Activated T-helper 1 cell treated with Interleukin-2 at 50 U/mL for 16 hours (primary cell): Measurements from ENCODE around the gene ZNF780B.
"Not testable (repeated sequence)": the region's sequence is repeated elsewhere in the genome, so short reads cannot be mapped to it uniquely, and the experiment has no call there.

Source experiments
- DNase-seq: peaks from one replicate; pipeline ENCODE4 v3.0.0-alpha.2; 2020; ENCODE audit warnings: low read depth

ZNF780B gene

GRCh38 chr19:40055832-40056504, at the start of gene ZNF780B:
ZNF780B (minus strand) TSS chr19:40056231; CDS start chr19:40050332, 5,899 bp downstream.
- peak; percentile 48 for DNase-seq

GRCh38 chr19:40104754-40105153, 48.7 kb upstream of the ZNF780B start:
- DNase-seq, result no peak

DNA sequence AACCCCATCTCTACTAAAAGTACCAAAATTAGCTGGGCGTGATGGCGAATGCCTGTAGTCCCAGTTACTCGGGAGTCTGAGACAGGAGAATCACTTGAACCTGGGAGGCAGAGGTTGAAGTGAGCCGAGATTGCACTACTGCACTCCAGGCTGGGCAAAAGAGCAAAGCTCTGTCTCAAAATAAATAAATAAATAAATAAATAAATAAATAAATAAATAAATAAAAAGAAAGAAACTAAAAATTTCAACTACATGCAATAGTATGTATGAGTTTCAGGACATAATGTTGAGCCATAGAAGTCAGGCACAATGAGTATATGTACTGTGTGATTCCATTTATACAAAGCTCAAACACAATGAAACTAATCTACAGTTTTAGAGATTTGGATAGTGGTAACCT, 47.6 kb upstream of the ZNF780B start:
- no peak for DNase-seq

DNA sequence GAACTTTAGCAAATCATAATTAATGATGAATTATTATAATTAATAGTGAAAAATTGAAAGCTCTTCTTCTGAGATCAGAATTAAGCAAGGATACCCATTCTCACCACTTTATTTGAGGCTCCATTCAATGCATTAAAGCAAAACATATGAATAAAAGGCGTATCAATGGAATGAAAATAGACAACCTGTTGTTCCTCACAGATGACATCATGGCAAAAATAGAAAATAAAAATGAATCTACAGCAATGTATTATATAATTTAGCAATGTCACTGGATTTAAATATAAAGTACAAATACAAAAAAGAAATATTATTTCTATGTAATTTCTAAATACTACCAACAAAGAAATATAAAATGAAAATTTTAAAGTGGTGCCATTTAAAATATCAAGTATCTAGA, 45.8 kb upstream of the ZNF780B start:
- DNase-seq, result no peak

DNA sequence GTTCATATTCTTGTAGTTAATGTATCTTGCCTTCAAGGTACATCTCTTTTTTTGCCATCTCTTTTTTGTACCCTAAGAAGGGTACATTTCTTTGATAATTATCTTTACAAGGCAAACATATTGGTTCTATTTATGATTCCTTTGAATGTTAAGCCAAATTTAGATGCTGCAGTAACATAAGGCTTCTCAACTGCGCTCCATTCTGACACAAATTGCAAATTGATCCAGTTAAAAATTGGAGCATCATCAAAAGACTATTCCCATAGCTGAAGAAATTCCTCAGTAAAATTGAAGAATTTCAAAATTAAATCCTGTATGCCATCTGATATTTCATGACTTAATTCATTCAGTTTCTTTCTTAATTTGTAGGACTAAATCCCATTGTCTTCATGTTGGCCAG, 37.4 kb upstream of the ZNF780B start:
- DNase-seq, result no peak

DNA sequence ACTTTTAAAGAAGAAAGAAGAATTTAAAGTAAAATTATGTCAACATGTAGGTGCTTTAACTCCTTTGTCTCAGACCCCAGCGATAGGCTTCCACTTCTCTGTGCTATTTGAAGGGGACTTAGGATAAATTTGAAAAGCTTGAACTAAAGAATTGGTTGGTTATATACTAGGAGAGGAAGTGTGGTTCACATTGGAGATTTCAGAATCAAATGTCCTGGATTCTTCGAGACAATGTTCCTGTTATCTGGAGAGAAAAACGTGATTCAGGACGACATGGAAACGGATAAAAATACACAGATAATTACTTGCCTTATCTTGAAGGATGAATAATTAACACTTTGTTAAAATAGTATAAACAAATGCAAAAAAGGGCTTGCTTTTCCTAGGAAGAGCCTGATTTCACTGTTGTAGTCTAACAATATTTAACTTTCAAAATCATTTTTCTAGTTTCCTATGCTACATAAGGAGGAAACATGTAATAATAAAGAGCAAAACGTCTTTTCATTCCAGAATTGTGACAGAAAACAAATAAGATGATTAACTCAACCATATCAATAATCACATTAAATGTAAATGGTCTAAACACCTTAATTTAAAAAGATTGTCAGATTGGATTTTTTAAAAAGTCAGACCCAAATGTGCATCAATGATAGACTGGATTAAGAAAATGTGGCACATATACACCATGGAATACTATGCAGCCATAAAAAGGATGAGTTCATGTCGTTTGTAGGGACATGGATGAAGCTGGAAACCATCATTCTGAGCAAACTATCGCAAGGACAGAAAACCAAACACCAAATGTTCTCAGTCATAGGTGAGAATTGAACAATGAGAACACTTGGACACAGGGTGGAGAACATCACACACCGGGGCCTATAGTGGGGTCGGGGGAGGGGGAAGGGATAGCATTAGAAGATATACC, 35.4 kb upstream of the ZNF780B start:
- no peak for DNase-seq

DNA sequence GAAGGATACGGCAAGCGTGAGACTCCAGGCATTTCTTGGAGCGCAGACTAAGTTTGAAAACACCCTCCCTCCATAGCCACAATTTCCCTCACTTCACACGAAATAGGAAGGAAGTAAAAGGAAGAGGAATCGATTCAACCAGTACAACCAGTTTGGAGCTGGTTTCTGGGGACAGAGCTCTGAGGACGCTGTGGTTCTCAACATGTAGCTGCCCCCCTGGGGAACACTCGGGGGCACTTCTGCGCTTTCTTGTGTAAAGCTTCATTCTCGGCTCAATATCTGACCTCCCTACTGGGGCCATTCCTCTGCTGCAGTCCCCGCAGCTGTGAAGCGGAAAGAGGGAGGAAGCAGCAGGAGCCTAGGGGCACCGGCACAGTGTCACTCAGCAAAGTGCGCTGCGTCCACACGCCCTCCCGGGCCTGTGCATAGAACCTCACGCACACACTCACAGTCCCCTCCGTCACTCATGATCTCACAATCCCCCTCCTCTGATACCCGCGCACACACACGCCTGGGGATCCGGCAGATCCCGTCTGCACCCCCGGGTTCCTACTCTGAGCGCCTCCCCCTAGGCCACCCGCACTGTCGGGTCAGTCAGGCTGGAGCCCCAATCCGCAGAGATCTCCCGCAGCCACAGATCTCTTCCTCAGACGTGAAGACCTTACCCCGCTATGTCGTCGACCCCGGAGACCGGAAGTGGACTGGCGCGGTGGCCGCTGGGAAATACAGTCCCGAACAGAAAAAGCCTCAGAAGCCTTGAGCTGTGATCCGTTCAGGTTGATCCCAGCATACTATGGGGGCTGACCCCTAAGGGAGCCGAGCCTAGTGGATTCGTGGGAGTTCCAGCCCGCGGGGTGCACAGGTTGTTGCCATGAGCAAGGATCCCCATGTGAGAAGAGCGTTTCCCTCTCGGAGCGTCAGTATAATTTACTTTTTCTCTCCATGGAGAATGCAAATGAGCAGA, 34.5 kb upstream of the ZNF780B start, which contains the start of gene ZNF780A:
Gene ZNF780A (minus strand): TSS at position 703 of the 964 bp plus-strand sequence. CDS start 6,190 bp downstream, outside the sequence.
- DNase-seq, result peak; percentile 59

GRCh38 chr19:40089462-40089861, 33.4 kb upstream of the ZNF780B start:
- DNase-seq, result no peak

DNA sequence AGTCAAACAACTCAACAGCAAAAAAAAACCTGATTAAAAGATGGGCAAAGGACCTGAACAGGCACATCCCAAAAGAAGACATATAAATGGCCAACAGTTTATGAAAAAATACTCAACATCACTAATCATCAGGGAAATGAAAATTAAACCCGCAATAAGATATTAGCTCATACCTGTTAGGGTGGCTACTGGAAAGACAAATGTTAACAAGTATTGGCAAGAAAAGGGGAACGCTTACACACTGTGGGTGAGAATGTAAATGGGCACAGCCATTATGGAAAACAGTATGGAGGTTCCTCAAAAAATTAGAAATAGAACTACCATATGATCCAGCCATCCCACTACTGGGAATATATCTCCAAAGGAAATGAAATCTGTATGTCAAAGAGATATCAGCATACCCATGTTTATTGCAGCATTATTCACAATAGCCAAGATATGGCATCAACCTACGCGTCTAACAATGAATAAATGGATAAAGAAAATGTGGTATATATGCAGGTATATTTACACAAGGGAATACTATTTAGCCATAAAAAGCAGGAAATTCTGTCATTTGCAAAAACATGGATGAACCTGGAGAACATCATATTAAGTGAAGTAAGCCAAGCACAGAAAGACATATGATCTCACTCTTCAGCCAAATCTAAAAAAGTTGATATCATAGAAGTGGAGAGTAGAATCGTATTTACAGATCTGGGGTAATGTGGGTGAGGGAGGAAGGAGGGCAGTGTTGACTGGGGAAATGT, 32.4 kb upstream of the ZNF780B start:
- DNase-seq, result no peak

DNA sequence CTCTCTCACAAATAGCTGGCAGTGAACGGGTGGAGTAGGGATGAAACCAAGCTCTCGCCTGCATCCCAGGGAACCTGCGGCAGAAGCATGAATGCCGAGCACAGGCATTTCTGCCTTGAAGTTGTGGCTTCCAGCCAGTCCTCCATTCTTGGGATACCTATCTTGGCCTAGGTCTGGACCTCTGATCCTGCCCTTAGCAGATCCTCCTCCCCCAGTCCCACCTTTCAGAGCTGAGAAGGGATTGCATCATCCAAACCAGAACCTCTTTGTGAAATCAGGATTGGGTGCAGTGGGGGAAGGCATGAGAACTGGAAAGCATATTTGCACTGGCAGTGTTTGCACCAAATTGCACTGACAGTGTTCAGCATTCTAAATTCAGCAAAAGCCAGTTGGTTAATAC, 28.9 kb upstream of the ZNF780B start:
- no peak for DNase-seq

GRCh38 chr19:40081411-40081810, 25.4 kb upstream of the ZNF780B start:
- no peak for DNase-seq

- no peak for DNase-seq
Measured at GRCh38 chr19:40080289-40080688, 24.3 kb upstream of the ZNF780B start.

GRCh38 chr19:40078377-40078776, 22.3 kb upstream of the ZNF780B start:
- no peak for DNase-seq

GRCh38 chr19:40070058-40070457, 14.0 kb upstream of the ZNF780B start:
- DNase-seq, result no peak

GRCh38 chr19:40059624-40060023, 3.6 kb upstream of the ZNF780B start:
- DNase-seq, result no peak

- DNase-seq, result no peak
Measured at GRCh38 chr19:40057166-40057565, 1.1 kb upstream of the ZNF780B start.

DNA sequence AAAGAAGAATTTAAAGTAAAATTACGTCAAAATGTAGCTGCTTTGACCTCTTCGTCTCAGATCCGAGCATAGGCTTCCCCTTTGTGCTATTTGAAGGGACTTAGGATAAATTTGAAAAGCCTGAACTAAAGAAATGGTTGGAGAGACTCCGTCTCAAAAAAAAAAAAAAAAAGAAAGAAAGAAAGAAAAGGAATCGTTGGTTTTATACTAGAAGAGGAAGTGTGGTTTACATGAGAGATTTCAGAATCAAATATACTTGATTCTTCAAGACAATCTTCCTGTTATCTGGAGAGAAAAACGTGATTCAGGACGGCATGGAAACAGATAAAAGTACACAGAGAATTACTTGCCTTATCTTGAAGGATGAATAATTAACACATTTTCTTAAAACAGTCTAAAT, 474 bp upstream of the ZNF780B start:
- DNase-seq, result no peak

- no peak for DNase-seq
Measured at GRCh38 chr19:40055049-40055448, 982 bp downstream of the ZNF780B start.

DNA sequence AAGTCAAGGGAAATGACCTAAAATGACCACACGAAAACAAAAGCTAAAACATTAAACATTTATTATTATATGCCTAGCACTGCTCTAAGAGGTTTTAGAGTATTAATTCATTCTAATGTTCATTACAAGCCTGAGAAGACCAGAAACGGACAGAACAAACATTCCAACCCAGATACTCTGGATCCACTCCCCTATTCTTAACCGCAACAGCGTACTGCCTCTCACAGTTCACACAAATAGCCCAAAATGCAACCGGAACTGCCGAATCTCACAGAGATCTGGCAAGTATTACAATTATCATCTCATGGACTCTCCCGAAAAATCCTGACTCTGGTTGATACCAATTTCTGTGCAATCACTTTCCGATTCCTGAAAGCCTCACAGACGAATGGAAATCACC, 1.4 kb downstream of the ZNF780B start:
- DNase-seq, result no peak

GRCh38 chr19:40053491-40053890, 2.5 kb downstream of the ZNF780B start:
- DNase-seq, result no peak

DNA sequence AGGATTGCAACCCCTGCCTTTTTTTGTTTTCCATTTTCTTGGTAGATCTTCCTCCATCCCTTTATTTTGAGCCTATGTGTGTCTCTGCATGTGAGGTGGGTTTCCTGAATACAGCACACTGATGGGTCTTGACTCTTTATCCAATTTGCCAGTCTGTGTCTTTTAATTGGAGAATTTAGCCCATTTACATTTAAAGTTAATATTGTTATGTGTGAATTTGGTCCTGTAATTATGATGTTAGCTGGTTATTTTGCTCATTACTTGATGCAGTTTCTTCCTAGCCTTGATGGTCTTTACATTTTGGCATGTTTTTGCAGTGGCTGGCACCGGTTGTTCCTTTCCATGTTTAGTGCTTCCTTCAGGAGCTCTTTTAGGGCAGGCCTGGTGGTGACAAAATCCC, 14.3 kb downstream of the ZNF780B start:
- not testable (repeated sequence) for DNase-seq
